SK-N-SH (cell line): ENCODE data around the gene KRT39. TPM values are rescaled to one million over a fixed set of nuclear protein-coding genes. Genes with fewer than 3 reads are reported as not detected.

Experiments
- CTCF ChIA-PET: fragments of 300-600, 350-600 bp; formaldehyde crosslinking; extraction: SDS; loops from one replicate; lab custom pipeline; 2021; lab: Yijun Ruan, JAX
- POLR2A ChIA-PET: fragments of 350-600 bp; sonication (Branson Sonifier 250); formaldehyde crosslinking; extraction: SDS; loops from one replicate; lab custom pipeline; 2020; ENCODE audit warnings: antibody characterized with exemption, inconsistent platforms; lab: Yijun Ruan, JAX
- DNase-seq: peaks from one replicate; pipeline ENCODE4 v3.0.0; 2012
- H2AFZ ChIP-seq: fragments of 200-600 bp; sonication (generic); 2 replicates; pipeline ENCODE4 v1.8.1; 2016; ENCODE audit warnings: antibody characterized with exemption, mild to moderate bottlenecking, low read depth
- H3F3A ChIP-seq: fragments of 200-600 bp; sonication (generic); replicated peaks from 2 replicates; pipeline ENCODE3; 2016; ENCODE audit warnings: antibody characterized with exemption, mild to moderate bottlenecking; ENCODE audit not compliant: insufficient read depth
- H3K27ac ChIP-seq, 2 experiments: fragments of 200-500 bp in 1 of 2; fragments of 200-600 bp in 1 of 2; sonication (Bioruptor generic) in 1 of 2; sonication (generic), shearing (Covaris generic) in 1 of 2; 2 replicates each; pipeline versions ENCODE4 v1.5.1 to v1.6.1; 2014 to 2016; ENCODE audit warnings: low read depth in 2 of 2, inconsistent platforms in 1 of 2, low read length in 1 of 2, mild to moderate bottlenecking in 1 of 2, mixed read lengths in 1 of 2
- H3K27me3 ChIP-seq: fragments of 200-600 bp; sonication (generic), shearing (Covaris generic); 2 replicates; pipeline ENCODE4 v1.6.1; 2016; ENCODE audit warnings: mixed run types; ENCODE audit not compliant: insufficient read depth
- H3K36me3 ChIP-seq, 2 experiments: fragments of 200-500 bp in 1 of 2; fragments of 200-600 bp in 1 of 2; sonication (Bioruptor generic) in 1 of 2; sonication (generic) in 1 of 2; replicated peaks in 1 of 2; 2 replicates each; pipeline versions ENCODE3 to v1.5.1; 2014 to 2016; ENCODE audit warnings: low read length in 1 of 2, mild to moderate bottlenecking in 1 of 2; ENCODE audit not compliant: insufficient read depth in 2 of 2, control insufficient read depth in 1 of 2
- H3K4me1 ChIP-seq, 2 experiments: fragments of 200-500 bp in 1 of 2; fragments of 200-600 bp in 1 of 2; sonication (Bioruptor generic) in 1 of 2; sonication (generic), shearing (Covaris generic) in 1 of 2; 2 replicates each; pipeline versions ENCODE4 v1.5.1 to v1.6.1; 2014 to 2016; ENCODE audit warnings: low read depth in 1 of 2, low read length in 1 of 2, mixed run types in 1 of 2; ENCODE audit not compliant: insufficient read depth in 2 of 2, control insufficient read depth in 1 of 2
- H3K4me2 ChIP-seq: fragments of 200-600 bp; sonication (generic), shearing (Covaris generic); 2 replicates; pipeline ENCODE4 v1.6.1; 2017; ENCODE audit warnings: mixed run types
- H3K4me3 ChIP-seq, 2 experiments: fragments of 200-500 bp in 1 of 2; fragments of 200-600 bp in 1 of 2; sonication (Bioruptor generic) in 1 of 2; sonication (generic), shearing (Covaris generic) in 1 of 2; 2 replicates each; pipeline versions ENCODE4 v1.5.1 to v1.8.1; 2014 to 2016; ENCODE audit warnings: low read depth in 2 of 2, inconsistent platforms in 1 of 2, low read length in 1 of 2, mild to moderate bottlenecking in 1 of 2, mixed read lengths in 1 of 2, moderate library complexity in 1 of 2
- H3K79me2 ChIP-seq: fragments of 200-600 bp; sonication (generic); 2 replicates; pipeline ENCODE4 v1.8.1; 2017; ENCODE audit warnings: mild to moderate bottlenecking; ENCODE audit not compliant: insufficient read depth
- H3K9ac ChIP-seq: fragments of 200-600 bp; sonication (generic); 2 replicates; pipeline ENCODE4 v1.6.1; 2017; ENCODE audit warnings: mixed run types
- H3K9me2 ChIP-seq: fragments of 200-600 bp; sonication (generic); 2 replicates; pipeline ENCODE4 v1.6.1; 2017; ENCODE audit warnings: mixed run types
- H3K9me3 ChIP-seq: fragments of 200-600 bp; sonication (generic); 2 replicates; pipeline ENCODE4 v1.6.1; 2017; ENCODE audit warnings: mixed run types, mild to moderate bottlenecking, moderate library complexity
- H4K20me1 ChIP-seq: fragments of 200-600 bp; sonication (generic); 2 replicates; pipeline ENCODE4 v1.6.1; 2017; ENCODE audit warnings: mild to moderate bottlenecking, mixed run types; ENCODE audit not compliant: insufficient read depth
- CHD2 ChIP-seq: fragments of 150-350 bp; IDR thresholded peaks from 2 replicates; pipeline ENCODE4 v1.6.1; 2018; ENCODE audit warnings: low read length; ENCODE audit not compliant: partially characterized antibody
- ELF1 ChIP-seq: IDR thresholded peaks from 2 replicates; pipeline ENCODE4 v1.4.0; 2012
- EZH2phosphoT487 ChIP-seq: fragments of 200-600 bp; sonication (generic); IDR thresholded peaks from 2 replicates; pipeline ENCODE4 v1.6.1; 2017; ENCODE audit warnings: low read depth, mixed run types, mild to moderate bottlenecking, antibody characterized with exemption, moderate library complexity, borderline replicate concordance
- GATA2 ChIP-seq: sonication (generic); formaldehyde crosslinking; IDR thresholded peaks from 2 replicates; pipeline ENCODE4 v1.5.0; 2020; ENCODE audit warnings: mild to moderate bottlenecking, missing genetic modification reagents
- MEF2A ChIP-seq: IDR thresholded peaks from 2 replicates; pipeline ENCODE4 v1.4.0; 2012; ENCODE audit warnings: low read depth, borderline replicate concordance
- POLR2AphosphoS5 ChIP-seq: IDR thresholded peaks from 2 replicates; pipeline ENCODE4 v1.6.1; 2012; ENCODE audit warnings: low read depth, low read length
- SIN3A ChIP-seq: IDR thresholded peaks from 2 replicates; pipeline ENCODE4 v1.6.1; 2012; ENCODE audit warnings: low read depth, mild to moderate bottlenecking, low read length, moderate library complexity, borderline replicate concordance
- TAF1 ChIP-seq: IDR thresholded peaks from 2 replicates; pipeline ENCODE4 v1.6.1; 2012; ENCODE audit warnings: low read depth, mild to moderate bottlenecking, low read length, moderate library complexity, borderline replicate concordance
- WGBS: methylation state at CpG from one replicate; pipeline ENCODE4 v1.1.6; 2017; ENCODE audit warnings: low lambda C conversion rate; 5-methylcytosine and 5-hydroxymethylcytosine counted together
- polyA plus RNA-seq, 3 experiments: library from polyadenylated mRNA; depleted of rRNA; stranded (reverse); fragments of >200 nt; gene quantifications; 2 replicates each; pipeline ENCODE4 v1.2.3, GENCODE V29; 2012
- TF ChIP-seq, protein P1 (sequence below): IDR thresholded peaks from 2 replicates; pipeline ENCODE4; 2012
- TF ChIP-seq, protein P2 (sequence below): IDR thresholded peaks from 2 replicates; pipeline ENCODE4 v1.4.0; 2012; ENCODE audit warnings: low read depth, borderline replicate concordance
- TF ChIP-seq, protein P3 (sequence below): IDR thresholded peaks from 2 replicates; pipeline ENCODE4 v1.4.0; 2012; ENCODE audit warnings: low read depth
- TF ChIP-seq, protein P4 (sequence below): IDR thresholded peaks from 2 replicates; pipeline ENCODE4 v1.6.1; 2012; ENCODE audit warnings: mild to moderate bottlenecking, low read depth, low read length, moderate library complexity
- TF ChIP-seq, protein P5 (sequence below): fragments of 150-350 bp; IDR thresholded peaks from 2 replicates; pipeline ENCODE4 v1.6.1; 2017; ENCODE audit warnings: antibody characterized with exemption, low read length, low read depth, borderline replicate concordance

KRT39 gene
- polyA plus RNA-seq, 1 of the 3 experiments (the other 2 are of a cell fraction), result not detected

DNA sequence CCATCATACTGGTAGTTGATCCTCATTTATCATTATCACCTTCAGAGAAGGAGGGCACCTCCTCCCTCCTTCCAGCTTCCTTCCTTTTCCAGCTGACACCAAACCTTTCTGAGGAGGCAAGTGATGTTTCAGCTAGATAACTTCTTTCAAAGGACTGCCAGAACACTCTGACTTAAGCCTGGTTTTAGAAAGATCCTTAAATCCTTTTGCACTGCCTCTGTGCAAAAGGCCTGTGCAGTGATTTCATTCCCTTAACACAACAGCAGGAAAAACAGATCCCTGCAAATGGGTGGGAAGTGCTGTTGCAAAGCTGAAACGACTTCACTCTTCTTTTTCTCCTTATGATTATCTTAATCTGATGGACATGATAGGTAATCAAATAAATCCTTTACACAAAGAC is 22.2 kb downstream of the KRT39 start:
- Histone ChIP-seq H3F3A (no peaks in the 10 kb centered on the region), H2AFZ (no peak overlapping the region), H3K9ac (no peak overlapping the region), H3K9me2 (no peaks in the 10 kb centered on the region), H3K4me1 (no peaks in the 10 kb centered on the region), H3K4me3 (no peak overlapping the region), H3K27ac (no peak overlapping the region), H3K27me3 (peaks cover 68% of the 10 kb centered on the region; the same call in 1 of the 2 replicates), H3K9me3 (no peaks in the 10 kb centered on the region), H4K20me1 (no peaks in the 10 kb centered on the region), H3K36me3 (no peaks in the 10 kb centered on the region), H3K4me2 (no peak overlapping the region), H3K79me2 (no peaks in the 10 kb centered on the region)
- TF ChIP-seq POLR2AphosphoS5, result no peak
- TF ChIP-seq, protein P1, sequence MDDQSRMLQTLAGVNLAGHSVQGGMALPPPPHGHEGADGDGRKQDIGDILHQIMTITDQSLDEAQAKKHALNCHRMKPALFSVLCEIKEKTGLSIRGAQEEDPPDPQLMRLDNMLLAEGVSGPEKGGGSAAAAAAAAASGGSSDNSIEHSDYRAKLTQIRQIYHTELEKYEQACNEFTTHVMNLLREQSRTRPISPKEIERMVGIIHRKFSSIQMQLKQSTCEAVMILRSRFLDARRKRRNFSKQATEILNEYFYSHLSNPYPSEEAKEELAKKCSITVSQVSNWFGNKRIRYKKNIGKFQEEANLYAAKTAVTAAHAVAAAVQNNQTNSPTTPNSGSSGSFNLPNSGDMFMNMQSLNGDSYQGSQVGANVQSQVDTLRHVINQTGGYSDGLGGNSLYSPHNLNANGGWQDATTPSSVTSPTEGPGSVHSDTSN, result no peak
- TF ChIP-seq SIN3A, result no peak
- TF ChIP-seq, protein P2, sequence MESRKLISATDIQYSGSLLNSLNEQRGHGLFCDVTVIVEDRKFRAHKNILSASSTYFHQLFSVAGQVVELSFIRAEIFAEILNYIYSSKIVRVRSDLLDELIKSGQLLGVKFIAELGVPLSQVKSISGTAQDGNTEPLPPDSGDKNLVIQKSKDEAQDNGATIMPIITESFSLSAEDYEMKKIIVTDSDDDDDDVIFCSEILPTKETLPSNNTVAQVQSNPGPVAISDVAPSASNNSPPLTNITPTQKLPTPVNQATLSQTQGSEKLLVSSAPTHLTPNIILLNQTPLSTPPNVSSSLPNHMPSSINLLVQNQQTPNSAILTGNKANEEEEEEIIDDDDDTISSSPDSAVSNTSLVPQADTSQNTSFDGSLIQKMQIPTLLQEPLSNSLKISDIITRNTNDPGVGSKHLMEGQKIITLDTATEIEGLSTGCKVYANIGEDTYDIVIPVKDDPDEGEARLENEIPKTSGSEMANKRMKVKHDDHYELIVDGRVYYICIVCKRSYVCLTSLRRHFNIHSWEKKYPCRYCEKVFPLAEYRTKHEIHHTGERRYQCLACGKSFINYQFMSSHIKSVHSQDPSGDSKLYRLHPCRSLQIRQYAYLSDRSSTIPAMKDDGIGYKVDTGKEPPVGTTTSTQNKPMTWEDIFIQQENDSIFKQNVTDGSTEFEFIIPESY, result no peak
- TF ChIP-seq CHD2, result no peak
- TF ChIP-seq, protein P3, sequence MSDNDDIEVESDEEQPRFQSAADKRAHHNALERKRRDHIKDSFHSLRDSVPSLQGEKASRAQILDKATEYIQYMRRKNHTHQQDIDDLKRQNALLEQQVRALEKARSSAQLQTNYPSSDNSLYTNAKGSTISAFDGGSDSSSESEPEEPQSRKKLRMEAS, result no peak
- no peak for TF ChIP-seq GATA2 (CRISPR knock-in tag)
- TF ChIP-seq, protein P4, sequence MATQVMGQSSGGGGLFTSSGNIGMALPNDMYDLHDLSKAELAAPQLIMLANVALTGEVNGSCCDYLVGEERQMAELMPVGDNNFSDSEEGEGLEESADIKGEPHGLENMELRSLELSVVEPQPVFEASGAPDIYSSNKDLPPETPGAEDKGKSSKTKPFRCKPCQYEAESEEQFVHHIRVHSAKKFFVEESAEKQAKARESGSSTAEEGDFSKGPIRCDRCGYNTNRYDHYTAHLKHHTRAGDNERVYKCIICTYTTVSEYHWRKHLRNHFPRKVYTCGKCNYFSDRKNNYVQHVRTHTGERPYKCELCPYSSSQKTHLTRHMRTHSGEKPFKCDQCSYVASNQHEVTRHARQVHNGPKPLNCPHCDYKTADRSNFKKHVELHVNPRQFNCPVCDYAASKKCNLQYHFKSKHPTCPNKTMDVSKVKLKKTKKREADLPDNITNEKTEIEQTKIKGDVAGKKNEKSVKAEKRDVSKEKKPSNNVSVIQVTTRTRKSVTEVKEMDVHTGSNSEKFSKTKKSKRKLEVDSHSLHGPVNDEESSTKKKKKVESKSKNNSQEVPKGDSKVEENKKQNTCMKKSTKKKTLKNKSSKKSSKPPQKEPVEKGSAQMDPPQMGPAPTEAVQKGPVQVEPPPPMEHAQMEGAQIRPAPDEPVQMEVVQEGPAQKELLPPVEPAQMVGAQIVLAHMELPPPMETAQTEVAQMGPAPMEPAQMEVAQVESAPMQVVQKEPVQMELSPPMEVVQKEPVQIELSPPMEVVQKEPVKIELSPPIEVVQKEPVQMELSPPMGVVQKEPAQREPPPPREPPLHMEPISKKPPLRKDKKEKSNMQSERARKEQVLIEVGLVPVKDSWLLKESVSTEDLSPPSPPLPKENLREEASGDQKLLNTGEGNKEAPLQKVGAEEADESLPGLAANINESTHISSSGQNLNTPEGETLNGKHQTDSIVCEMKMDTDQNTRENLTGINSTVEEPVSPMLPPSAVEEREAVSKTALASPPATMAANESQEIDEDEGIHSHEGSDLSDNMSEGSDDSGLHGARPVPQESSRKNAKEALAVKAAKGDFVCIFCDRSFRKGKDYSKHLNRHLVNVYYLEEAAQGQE, result no peak
- no peak for TF ChIP-seq MEF2A
- no peak for TF ChIP-seq TAF1
- no peak for TF ChIP-seq EZH2phosphoT487
- TF ChIP-seq ELF1, result no peak
- TF ChIP-seq, protein P5, sequence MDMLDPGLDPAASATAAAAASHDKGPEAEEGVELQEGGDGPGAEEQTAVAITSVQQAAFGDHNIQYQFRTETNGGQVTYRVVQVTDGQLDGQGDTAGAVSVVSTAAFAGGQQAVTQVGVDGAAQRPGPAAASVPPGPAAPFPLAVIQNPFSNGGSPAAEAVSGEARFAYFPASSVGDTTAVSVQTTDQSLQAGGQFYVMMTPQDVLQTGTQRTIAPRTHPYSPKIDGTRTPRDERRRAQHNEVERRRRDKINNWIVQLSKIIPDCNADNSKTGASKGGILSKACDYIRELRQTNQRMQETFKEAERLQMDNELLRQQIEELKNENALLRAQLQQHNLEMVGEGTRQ, result no peak
- POLR2A ChIA-PET, result no interaction called here
- CTCF ChIA-PET, result interaction anchor here (0.9 to 1.7 kb wide), 2 partner anchors 19 to 718 kb away, joined by 3 to 4 read pairs; no protein-coding TSS in a partner anchor
- 6% methylated on average over 1 of the region's 1 CpG for WGBS
- no peak for DNase-seq
